ENCODE measurements around the gene PLOD3. TPM values are rescaled to one million over a fixed set of nuclear protein-coding genes. Genes with fewer than 3 reads are reported as not detected.

Gene PLOD3
- total and polyA plus RNA-seq, 9 of the 15 experiments (the other 6 are each of a cell fraction or from before 2014, with no cell fraction given): 2.8 to 101 (median 30.9) TPM

GRCh38 chr7:101240226-101241014 is 23.0 kb upstream of the PLOD3 start (continued):
- TF ChIP-seq CBFA2T3 (IDR thresholded peaks at IDR 0.05) (peak; percentile 63), ARID1B (IDR thresholded peaks at IDR 0.05) (peak; percentile 71), CREM (IDR thresholded peaks at IDR 0.05; ENCODE audit: low read depth) (peak; percentile 94)

- Histone ChIP-seq H3K9ac (ENCODE audit: insufficient read depth in 1 of 2, low read depth in 2 of 2, low read length in 2 of 2) (peak overlapping the region in 1 of 2 experiments; percentile 39; a peak in 2 of 4 replicates), H3K4me1 (replicated peaks in 1 of 2; ENCODE audit: control insufficient read depth in 2 of 2, insufficient read depth in 2 of 2, low read length in 2 of 2) (peaks cover 19 to 78% of the 10 kb centered on the region in 2 experiments; a peak in 4 of 5 replicates), H3K27ac (ENCODE audit: extremely low read depth, low read depth, low read length) (peak overlapping the region; percentile 24; the same call in 1 of the 3 replicates), H3K4me2 (ENCODE audit: insufficient read depth, low read length) (no peak overlapping the region), H4K20me1 (replicated peaks; ENCODE audit: control insufficient read depth, insufficient read depth, low read length) (peaks cover 7% of the 10 kb centered on the region; the same call in 1 of the 2 replicates), H3K4me3 (no peak overlapping the region), H3K9me1 (ENCODE audit: control insufficient read depth, insufficient read depth, low read length) (no peaks in the 10 kb centered on the region), H3K79me2 (ENCODE audit: control insufficient read depth, insufficient read depth, low read length) (peaks cover 32% of the 10 kb centered on the region), H3K36me3 (ENCODE audit: control insufficient read depth, insufficient read depth, low read length) (peaks cover 56% of the 10 kb centered on the region), H2AFZ (ENCODE audit: low read depth, low read length) (no peak overlapping the region), H3K9me3 (replicated peaks; ENCODE audit: control insufficient read depth, insufficient read depth, low read depth, low read length) (no peaks in the 10 kb centered on the region), H3K27me3 (ENCODE audit: control insufficient read depth in 2 of 2, insufficient read depth in 2 of 2, low read length in 2 of 2) (no peaks in the 10 kb centered on the region)
- no TSS peak for BruUV-seq (replicated peaks)
- no peak for ATAC-seq
- POLR2A ChIA-PET: no interaction called here
- no peak for FAIRE-seq
- TF ChIP-seq ZBTB5 (IDR thresholded peaks at IDR 0.05) (no peak), EHMT2 (IDR thresholded peaks at IDR 0.05) (no peak), RBFOX2 (IDR thresholded peaks at IDR 0.05; ENCODE audit: low read depth, low read length) (peak; percentile 1; the same call in 1 of the 2 replicates)
- peak in 2 of 4 experiments; percentile 10 to 14 for DNase-seq (ENCODE audit: extremely low read depth in 1 of 4, low spot score in 3 of 4)
- WGBS (ENCODE audit: insufficient coverage, low coverage, missing lambda C conversion rate): 92% methylated on average over 9 of the region's 9 CpGs
- CTCF ChIA-PET (ENCODE audit: low intra/inter-chr PET ratio): no interaction called here
- intact Hi-C loops (cut with micrococcal nuclease) (no loop called here), in situ Hi-C loops (cut with MboI) (no loop called here)
Measured at GRCh38 chr7:101239951-101240220, 22.5 kb upstream of the PLOD3 start.

Measured in K562 (cell line).